ENCODE data around the gene DGKI. TPM values are rescaled to one million over a fixed set of nuclear protein-coding genes. Genes with fewer than 3 reads are reported as not detected.

The DGKI gene
- total RNA-seq, 2 donors from 2014 or later, result 1.5 to 4.4 TPM

DNA sequence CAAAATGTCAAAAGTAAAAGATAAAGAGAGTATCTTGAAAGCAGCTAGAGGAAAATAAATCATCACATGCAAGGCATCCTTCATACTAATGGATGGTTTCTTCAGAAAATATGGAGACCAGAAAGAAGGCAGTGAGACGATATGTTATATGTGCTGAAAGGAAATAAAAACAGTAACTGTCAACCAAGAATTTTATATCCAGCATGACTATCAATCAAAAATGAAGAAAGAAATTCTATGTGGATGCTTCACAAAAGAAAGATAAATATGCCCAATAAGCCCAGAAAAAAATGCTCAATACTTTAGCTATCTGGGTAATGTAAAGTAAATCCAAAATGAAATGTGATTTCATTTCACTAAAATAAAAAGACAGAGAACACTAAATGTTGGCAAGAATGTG, 142.1 kb downstream of the DGKI start:
- Mint-ChIP-seq H3K27ac (no peak overlapping the region), H3K27me3 (peaks cover 3 to 6% of the 10 kb centered on the region in 2 donors), H3K4me1 (ENCODE audit: low read depth in 2 of 2) (no peaks in the 10 kb centered on the region), H3K9me3 (peaks cover 15% of the 10 kb centered on the region), H3K36me3 (peaks cover 17% of the 10 kb centered on the region), H3K4me3 (no peak overlapping the region)
- DNase-seq (ENCODE audit: low spot score) (no peak), ATAC-seq (no peak)

- ATAC-seq, result no peak
- Mint-ChIP-seq H3K4me3 (no peak overlapping the region), H3K27me3 (peaks cover 0 to 3% of the 10 kb centered on the region in 2 donors), H3K27ac (no peak overlapping the region), H3K9me3 (peaks cover 15% of the 10 kb centered on the region), H3K36me3 (peaks cover 17% of the 10 kb centered on the region), H3K4me1 (ENCODE audit: low read depth in 2 of 2) (no peaks in the 10 kb centered on the region)
- DNase-seq (ENCODE audit: low spot score), result no peak
Observed at GRCh38 chr7:137703291-137704010, 143.3 kb downstream of the DGKI start.

GRCh38 chr7:137696988-137697387, 149.8 kb downstream of the DGKI start:
- Mint-ChIP-seq H3K27ac (no peak overlapping the region), H3K4me1 (ENCODE audit: low read depth in 2 of 2) (no peaks in the 10 kb centered on the region), H3K27me3 (no peaks in the 10 kb centered on the region), H3K9me3 (peaks cover 3% of the 10 kb centered on the region), H3K4me3 (no peak overlapping the region), H3K36me3 (no peaks in the 10 kb centered on the region)
- DNase-seq (ENCODE audit: low spot score) (no peak), ATAC-seq (no peak)

- H3K27ac Mint-ChIP-seq, result no peak overlapping the region
- ATAC-seq (no peak), DNase-seq (ENCODE audit: low spot score) (no peak)
- no peaks in the 10 kb centered on the region for H3K27me3 Mint-ChIP-seq
- H3K4me1 Mint-ChIP-seq (ENCODE audit: low read depth in 2 of 2), result no peaks in the 10 kb centered on the region
- peaks cover 3% of the 10 kb centered on the region for H3K9me3 Mint-ChIP-seq
- no peak overlapping the region for H3K4me3 Mint-ChIP-seq
- no peaks in the 10 kb centered on the region for H3K36me3 Mint-ChIP-seq
Observed at GRCh38 chr7:137696376-137696775, 150.4 kb downstream of the DGKI start.

DNA sequence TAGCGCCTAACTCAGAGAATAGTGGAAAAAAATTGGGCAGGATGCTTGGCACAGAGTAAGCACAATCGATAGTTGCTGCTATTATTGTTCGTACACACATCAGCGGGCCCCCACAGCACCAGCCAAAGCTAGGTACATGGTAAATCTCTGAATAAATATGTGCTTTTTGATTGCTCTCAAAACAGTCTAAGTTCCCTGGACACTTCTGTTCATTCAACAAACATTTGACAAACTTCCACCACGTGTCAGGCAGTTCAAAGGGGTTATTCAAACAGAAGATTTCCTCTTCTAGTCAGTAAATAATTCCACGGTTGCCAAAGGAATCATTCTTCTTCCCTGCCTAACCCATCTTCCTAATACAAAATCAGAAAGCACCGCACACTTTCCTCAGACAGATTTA, 150.8 kb downstream of the DGKI start:
- no peaks in the 10 kb centered on the region for H3K36me3 Mint-ChIP-seq
- H3K4me3 Mint-ChIP-seq, result no peak overlapping the region
- DNase-seq (ENCODE audit: low spot score) (no peak), ATAC-seq (no peak)
- H3K27me3 Mint-ChIP-seq, result no peaks in the 10 kb centered on the region
- H3K9me3 Mint-ChIP-seq, result peaks cover 3% of the 10 kb centered on the region
- no peak overlapping the region for H3K27ac Mint-ChIP-seq
- H3K4me1 Mint-ChIP-seq (ENCODE audit: low read depth in 2 of 2), result no peaks in the 10 kb centered on the region

- DNase-seq (ENCODE audit: low spot score) (no peak), ATAC-seq (no peak)
- H3K4me1 Mint-ChIP-seq (ENCODE audit: low read depth in 2 of 2), result no peaks in the 10 kb centered on the region
- H3K36me3 Mint-ChIP-seq, result no peaks in the 10 kb centered on the region
- no peak overlapping the region for H3K27ac Mint-ChIP-seq
- no peaks in the 10 kb centered on the region for H3K27me3 Mint-ChIP-seq
- H3K9me3 Mint-ChIP-seq, result peaks cover 3% of the 10 kb centered on the region
- no peak overlapping the region for H3K4me3 Mint-ChIP-seq
Observed at GRCh38 chr7:137695494-137695893, 151.3 kb downstream of the DGKI start.

DNA sequence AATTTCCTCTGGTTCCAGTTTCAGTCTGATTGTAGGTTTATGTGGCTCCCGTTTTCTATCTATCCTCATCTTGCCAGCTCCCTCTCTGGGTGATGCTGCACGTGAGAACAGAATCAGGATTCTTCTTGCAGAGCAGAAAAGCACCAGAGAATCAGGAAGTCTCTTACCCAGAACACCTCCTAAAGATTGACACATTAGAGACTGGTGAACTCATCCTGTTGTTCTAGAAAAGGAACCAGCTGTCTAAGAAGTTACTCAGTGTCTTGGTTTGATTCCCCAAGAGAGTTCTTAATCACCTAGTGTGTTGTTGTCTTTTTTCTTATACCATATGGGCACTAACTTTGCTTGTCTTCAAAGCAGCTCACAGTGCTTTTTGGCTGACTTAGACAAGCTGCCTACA, 152.4 kb downstream of the DGKI start:
- no peak for ATAC-seq
- peaks cover 3% of the 10 kb centered on the region for H3K9me3 Mint-ChIP-seq
- H3K36me3 Mint-ChIP-seq, result no peaks in the 10 kb centered on the region
- H3K27ac Mint-ChIP-seq, result no peak overlapping the region
- no peak overlapping the region for H3K4me3 Mint-ChIP-seq
- DNase-seq (ENCODE audit: low spot score), result no peak
- H3K4me1 Mint-ChIP-seq (ENCODE audit: low read depth in 2 of 2), result no peaks in the 10 kb centered on the region
- peaks cover 0 to 4% of the 10 kb centered on the region in 2 donors for H3K27me3 Mint-ChIP-seq

DNA sequence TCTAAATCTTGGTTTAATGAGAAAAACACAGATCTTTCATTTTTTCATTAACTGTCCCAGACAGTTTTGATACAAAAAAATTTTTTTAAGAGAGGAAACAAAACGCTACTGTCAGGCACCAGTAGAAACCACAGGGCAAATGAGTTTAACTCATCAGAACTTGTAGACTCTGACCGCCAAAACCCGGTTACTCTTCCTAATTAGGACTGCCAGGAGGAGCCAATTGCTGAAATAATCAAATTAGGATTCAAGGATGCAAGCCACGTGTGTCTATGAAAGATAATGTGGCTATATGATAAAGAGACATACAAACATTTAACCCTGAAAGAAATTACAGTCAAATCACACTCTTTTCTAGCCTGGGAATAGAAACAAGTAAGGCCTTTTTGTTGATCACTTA, 154.4 kb downstream of the DGKI start:
- H3K4me1 Mint-ChIP-seq (ENCODE audit: low read depth in 2 of 2), result no peaks in the 10 kb centered on the region
- DNase-seq (ENCODE audit: low spot score) (no peak), ATAC-seq (no peak)
- H3K27me3 Mint-ChIP-seq, result peaks cover 2 to 13% of the 10 kb centered on the region in 2 donors
- no peaks in the 10 kb centered on the region for H3K9me3 Mint-ChIP-seq
- no peak overlapping the region for H3K27ac Mint-ChIP-seq
- no peaks in the 10 kb centered on the region for H3K36me3 Mint-ChIP-seq
- H3K4me3 Mint-ChIP-seq, result no peak overlapping the region

DNA sequence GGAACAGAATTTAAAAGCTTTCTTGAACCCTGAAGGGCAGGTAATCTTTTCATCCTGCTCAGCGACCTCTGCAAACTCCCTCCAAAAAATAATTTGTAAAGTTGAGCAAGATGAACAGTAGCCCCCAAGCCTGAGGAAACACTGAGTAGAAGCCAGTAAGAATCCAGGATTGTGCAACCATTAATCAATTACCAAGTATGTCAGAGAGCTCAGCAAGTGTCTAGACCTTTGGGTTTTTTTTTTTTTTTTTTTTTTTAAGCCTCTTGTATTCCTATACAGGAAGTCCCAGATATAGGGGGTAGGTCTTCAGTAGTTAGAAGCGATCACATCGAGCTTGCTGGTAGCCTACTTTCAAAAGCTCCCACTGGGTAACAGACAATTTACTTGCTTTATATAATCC, 155.2 kb downstream of the DGKI start:
- Mint-ChIP-seq H3K36me3 (no peaks in the 10 kb centered on the region), H3K9me3 (no peaks in the 10 kb centered on the region), H3K4me1 (ENCODE audit: low read depth in 2 of 2) (no peaks in the 10 kb centered on the region), H3K27ac (no peak overlapping the region), H3K27me3 (peaks cover 2 to 13% of the 10 kb centered on the region in 2 donors), H3K4me3 (no peak overlapping the region)
- no peak for DNase-seq (ENCODE audit: low spot score)
- no peak for ATAC-seq

- Mint-ChIP-seq H3K9me3 (no peaks in the 10 kb centered on the region), H3K27me3 (peaks cover 2 to 20% of the 10 kb centered on the region in 2 donors), H3K36me3 (no peaks in the 10 kb centered on the region), H3K4me1 (ENCODE audit: low read depth in 2 of 2) (no peaks in the 10 kb centered on the region), H3K27ac (no peak overlapping the region), H3K4me3 (no peak overlapping the region)
- ATAC-seq (no peak), DNase-seq (ENCODE audit: low spot score) (no peak)
Observed at GRCh38 chr7:137690635-137691034, 156.1 kb downstream of the DGKI start.

DNA sequence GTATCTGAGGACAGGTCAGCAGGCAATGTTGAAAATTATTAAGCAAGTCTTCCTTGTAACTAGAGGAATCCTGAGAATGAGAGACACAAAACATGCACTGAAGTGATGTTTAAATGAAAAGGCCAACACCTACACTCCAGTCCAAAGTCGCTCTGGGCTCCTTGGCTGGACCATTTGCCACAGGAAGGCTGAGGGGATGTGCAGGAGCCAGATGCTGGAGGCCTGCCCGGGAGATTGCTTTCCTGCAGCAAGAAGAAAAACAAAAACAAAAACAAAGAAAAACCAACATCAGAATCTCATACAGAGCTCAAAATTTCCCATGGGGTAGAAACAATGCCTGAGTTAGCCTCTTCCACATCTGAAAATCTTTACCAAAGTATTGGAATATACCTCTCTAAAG, 157.0 kb downstream of the DGKI start:
- Mint-ChIP-seq H3K4me3 (no peak overlapping the region), H3K9me3 (no peaks in the 10 kb centered on the region), H3K36me3 (no peaks in the 10 kb centered on the region), H3K4me1 (ENCODE audit: low read depth in 2 of 2) (no peaks in the 10 kb centered on the region), H3K27ac (no peak overlapping the region), H3K27me3 (peaks cover 2 to 27% of the 10 kb centered on the region in 2 donors)
- DNase-seq (ENCODE audit: low spot score) (no peak), ATAC-seq (no peak)

- H3K4me1 Mint-ChIP-seq (ENCODE audit: low read depth in 2 of 2), result no peaks in the 10 kb centered on the region
- H3K27me3 Mint-ChIP-seq, result peaks cover 2 to 27% of the 10 kb centered on the region in 2 donors
- H3K4me3 Mint-ChIP-seq, result no peak overlapping the region
- H3K9me3 Mint-ChIP-seq, result no peaks in the 10 kb centered on the region
- no peaks in the 10 kb centered on the region for H3K36me3 Mint-ChIP-seq
- H3K27ac Mint-ChIP-seq, result no peak overlapping the region
- ATAC-seq (no peak), DNase-seq (ENCODE audit: low spot score) (no peak)
Observed at GRCh38 chr7:137687556-137688265, 159.1 kb downstream of the DGKI start.

DNA sequence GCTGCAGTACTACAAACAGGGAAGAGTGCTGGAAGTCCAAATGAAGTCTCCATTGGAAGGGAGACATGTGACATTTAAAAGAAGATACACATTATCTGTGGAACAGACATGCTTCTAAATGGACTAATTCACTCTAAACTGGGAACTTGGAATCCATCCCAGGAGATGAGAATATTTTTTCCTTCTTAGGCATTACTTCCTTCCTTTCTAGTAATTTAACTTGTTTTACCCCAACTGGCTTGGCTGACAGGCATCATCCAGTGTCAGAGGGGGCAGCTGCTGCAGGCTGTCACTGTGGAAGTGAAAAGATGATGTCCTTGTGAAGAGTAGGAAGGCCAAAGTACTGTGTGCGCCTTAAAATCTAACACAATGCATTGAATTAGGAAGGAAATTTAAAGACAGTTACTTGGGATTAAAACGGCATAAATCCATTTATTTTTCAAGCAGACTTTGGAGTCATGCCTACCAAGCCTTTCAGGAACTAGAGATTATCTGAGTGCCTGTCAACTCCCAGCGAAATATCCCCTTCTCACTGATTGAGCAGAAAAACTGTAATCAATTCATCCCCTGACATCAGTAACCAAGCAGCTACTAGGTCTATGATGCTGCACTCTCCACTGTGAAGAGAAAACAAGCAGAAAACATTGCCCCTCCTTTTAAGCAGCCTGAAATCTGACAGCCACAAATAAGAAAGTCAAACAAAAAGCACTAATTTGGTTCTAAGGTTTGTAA, 161.2 kb downstream of the DGKI start:
- H3K27ac Mint-ChIP-seq, result no peak overlapping the region
- H3K9me3 Mint-ChIP-seq, result no peaks in the 10 kb centered on the region
- H3K36me3 Mint-ChIP-seq, result no peaks in the 10 kb centered on the region
- no peak for ATAC-seq
- no peak for DNase-seq (ENCODE audit: low spot score)
- no peak overlapping the region for H3K4me3 Mint-ChIP-seq
- no peaks in the 10 kb centered on the region for H3K4me1 Mint-ChIP-seq (ENCODE audit: low read depth in 2 of 2)
- peaks cover 2 to 27% of the 10 kb centered on the region in 2 donors for H3K27me3 Mint-ChIP-seq

- Mint-ChIP-seq H3K9me3 (no peaks in the 10 kb centered on the region), H3K27ac (no peak overlapping the region), H3K4me1 (ENCODE audit: low read depth in 2 of 2) (no peaks in the 10 kb centered on the region), H3K36me3 (no peaks in the 10 kb centered on the region), H3K4me3 (no peak overlapping the region), H3K27me3 (peaks cover 2 to 26% of the 10 kb centered on the region in 2 donors)
- ATAC-seq, result no peak
- DNase-seq (ENCODE audit: low spot score), result no peak
Observed at GRCh38 chr7:137684776-137685175, 162.0 kb downstream of the DGKI start.
